CD4-positive, alpha-beta T cell treated with Interleukin-4 for 4 hours (primary cell): ENCODE results near the gene FOXC1.

ENCODE experiments used
- DNase-seq: peaks from one replicate; pipeline ENCODE4 v3.0.0-alpha.2; 2020

FOXC1 gene

DNA sequence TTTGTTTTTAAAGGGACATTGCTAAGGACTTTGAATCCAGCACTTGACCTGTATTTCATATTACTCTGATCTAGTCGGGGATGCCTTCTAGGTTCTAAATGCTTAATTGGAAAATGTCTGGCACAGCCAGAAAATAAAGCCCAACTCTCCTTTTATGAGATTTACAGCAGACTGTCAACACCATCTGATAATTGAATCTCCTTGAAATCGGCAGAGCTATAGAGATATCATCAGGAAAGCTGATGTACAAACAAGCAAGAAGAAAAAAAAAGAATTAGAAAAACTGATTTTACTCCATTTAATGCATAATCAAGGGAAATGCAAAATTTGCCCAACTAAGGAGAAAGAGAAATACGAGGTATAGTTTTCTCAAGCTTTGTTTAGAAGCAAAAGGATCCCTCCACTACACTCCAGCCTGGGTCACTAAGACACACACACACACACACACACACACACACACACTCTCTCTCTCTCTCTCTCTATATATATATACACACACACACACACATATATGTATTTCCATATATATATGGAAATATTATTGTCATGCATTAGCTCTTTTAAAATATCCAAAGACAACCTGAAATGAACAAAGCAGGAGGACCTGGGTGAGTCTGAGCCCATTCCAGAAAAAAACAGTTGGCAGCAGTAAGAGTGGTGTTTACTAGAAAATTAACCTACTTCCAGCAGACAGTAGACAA is 9.5 kb upstream of the FOXC1 start:
- DNase-seq, result no peak

DNA sequence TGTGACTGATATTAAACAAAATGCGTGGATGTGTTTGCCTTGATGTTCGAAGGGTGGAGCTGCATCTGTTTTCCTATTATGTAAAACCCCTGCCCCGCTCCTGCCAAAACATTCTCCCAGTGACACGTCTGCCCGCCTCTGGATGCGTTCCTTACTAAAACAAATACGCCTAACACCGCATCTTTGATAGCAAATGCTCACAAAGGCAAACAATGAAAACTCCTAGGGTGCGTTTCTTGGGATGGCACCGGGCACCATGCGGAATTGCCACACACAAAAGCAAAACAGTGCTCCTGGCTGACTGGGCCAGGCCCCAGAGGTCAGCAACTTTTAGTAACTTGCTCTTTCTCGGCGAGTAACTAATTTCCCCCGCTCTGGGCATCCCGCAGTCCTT is 9.0 kb upstream of the FOXC1 start:
- DNase-seq, result no peak

DNA sequence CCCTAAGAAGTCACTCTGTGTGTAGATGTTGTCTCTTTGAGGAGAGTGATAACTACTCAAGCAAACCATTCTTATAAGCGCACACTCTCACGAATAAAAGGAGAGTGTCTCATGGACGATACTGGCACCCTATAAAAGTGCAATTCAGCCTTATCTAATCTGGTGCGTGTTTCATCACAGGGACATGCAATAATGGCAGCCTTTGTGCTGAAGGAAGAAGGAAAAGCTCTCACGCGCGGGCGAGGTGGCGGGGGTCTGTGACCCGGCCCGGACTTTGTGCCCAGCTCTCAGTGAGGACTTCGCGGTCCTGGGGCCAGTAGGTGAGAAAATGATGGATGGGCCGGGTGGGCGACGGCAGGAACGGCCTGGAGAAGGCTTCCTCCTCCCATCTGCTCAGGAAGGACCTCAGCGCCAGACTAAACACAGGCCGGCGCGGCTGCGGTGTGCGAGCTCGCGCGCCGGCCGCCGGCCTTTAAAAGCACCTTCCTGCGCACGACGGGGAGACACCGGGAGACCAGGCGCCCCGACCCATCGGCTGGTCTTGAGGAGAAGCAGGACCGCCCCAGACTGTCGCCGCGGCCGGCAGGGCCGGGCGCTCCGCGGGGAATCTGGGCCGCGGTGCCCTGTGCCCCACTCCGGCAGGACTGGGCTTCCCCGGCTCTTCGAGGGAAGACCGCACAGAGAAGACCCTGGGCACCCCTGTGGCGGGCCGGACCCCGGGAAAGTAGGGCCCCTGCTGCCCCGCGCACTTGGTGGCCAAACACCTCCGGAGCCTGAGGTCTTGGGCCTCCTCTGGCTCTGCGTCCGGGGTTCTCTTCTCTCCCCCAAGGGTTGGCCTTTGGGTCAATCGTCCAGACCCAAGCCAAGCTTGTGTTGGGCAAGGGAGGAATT is 8.3 kb upstream of the FOXC1 start:
- DNase-seq, result no peak

DNA sequence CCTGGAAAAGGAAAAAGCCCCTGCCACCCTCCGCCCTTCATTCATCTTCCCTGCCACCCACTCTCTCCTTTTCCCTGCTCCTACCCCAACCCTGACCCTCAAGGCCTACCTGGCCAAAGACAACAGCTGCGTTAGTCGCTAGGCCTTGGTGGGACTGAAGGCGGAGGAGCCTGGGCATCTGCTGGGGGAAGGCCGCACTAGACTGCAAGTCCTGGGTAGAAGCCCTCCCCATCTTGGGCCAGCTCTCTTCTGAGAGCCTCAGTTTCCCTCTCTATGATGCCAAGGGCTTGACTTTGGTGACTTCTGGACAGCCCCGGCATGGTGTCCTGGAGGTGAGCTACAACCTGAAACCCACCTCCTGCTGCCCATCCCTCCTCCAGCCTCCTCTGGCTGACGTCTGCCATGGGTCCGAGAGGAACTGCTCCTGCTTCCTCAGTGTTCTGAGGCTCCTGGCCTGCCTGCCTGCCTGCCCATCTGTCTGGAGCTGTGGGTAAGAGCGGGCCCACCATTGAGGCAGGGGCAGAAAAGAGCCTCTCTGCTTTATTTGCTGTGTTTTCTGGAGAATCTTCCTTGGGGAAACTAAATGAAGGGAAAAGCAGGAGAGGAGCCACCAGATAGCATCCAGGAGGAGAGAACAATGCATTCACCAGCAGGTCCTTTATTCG is 7.5 kb upstream of the FOXC1 start:
- no peak for DNase-seq

DNA sequence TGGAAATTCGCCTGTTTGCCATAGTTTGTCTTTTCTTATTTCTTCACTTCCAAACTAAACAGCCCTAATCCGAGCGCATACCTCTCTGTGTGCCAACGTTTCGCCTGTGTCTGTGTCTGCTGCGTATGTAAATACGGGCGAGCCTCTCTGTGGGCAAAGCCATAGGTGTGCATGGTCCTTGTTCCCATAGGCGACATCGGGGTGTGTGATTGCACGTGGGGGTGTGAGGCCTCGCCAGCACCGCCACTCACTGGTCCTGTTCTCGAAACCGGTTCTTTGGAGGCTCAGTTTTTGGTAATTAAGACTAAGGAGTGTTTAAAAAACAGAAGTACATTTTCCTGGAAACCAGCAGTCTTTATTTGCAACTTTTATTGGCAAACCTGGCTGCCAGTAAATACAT is 6.0 kb upstream of the FOXC1 start:
- DNase-seq, result no peak

DNA sequence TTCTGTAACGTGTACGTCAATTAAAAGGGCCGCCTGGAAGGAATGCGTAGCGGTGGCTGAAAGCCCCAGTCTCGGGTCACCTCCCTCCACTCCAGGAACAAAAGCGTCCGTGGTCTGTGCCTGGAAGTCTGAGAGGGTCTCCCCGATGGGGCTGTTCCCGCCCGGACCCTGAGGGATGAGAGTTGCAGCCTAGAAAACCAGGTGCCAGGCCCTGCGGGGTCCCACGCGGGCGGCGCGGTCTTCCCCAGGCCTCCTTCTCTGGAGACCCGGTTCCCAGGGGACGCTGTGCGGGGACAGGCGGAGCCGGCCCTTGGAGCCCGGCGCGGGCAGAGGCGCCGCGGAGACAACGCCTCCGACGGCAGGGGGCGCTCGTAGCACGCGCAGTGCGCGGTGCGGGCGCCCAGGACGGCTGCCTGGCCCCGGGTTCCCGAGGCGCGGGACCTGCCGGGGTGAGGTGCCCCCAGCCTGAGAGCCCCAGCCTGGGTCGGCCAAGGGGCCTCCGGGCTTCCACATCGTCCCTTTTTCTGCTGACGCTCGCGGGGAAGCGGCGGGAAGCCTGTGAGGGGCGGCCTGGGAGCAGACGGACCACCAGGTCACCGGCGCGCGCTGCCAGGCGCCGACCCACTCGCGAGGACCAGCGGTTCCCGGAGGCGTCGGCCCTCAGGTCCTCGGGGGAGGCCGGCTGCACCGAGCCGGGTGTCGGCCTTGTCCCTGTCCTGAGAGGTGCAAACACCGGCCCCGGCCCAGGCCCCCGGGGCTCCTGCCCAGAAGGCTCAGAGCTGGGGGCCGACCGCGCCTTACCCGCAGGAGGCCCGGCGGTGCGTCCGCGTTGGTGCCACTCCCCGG is 5.3 kb upstream of the FOXC1 start:
- DNase-seq, result peak; percentile 14

DNA sequence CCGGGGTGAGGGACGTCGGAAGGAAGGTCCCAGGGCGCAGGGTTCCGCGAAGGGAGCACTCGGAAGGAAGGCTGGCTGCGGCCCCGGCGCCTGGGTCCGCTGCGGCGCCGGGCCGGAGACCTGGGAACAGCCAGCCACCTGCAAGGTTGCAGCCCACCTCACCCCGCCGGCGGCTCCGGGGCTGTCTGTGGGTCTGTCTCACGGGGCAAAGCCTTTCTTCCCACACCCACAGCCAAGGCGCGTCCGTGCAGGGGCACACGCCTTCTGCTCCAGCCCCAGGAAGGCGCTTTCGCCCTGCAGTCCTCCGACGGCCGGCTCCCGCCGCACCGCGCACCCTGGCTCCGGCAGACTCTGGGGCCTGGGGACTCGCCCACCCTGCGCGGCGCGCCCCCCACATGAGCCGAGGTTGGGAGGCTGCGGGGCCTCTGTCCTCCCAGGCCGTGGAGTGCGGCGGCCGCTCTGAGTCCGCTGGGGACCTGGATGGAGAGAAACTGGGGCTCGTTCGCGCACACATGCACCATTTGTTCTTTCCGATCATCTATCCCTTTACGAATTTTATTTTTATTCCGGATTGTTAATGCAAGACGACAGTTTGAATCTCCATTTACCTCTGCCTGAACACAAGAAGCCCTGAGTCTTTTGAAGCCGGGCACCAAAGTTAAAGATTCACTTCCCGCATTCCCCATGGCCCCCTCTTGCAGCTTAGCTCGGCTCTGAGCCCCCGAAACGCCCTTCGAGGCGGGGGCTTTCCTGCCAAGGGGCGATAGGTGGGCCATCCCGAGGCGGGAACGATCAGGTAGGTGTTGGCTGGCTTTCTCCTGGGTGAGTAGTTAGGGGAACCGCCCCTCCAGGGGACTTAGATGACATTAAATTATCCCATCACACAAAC is 4.5 kb upstream of the FOXC1 start:
- no peak for DNase-seq

DNA sequence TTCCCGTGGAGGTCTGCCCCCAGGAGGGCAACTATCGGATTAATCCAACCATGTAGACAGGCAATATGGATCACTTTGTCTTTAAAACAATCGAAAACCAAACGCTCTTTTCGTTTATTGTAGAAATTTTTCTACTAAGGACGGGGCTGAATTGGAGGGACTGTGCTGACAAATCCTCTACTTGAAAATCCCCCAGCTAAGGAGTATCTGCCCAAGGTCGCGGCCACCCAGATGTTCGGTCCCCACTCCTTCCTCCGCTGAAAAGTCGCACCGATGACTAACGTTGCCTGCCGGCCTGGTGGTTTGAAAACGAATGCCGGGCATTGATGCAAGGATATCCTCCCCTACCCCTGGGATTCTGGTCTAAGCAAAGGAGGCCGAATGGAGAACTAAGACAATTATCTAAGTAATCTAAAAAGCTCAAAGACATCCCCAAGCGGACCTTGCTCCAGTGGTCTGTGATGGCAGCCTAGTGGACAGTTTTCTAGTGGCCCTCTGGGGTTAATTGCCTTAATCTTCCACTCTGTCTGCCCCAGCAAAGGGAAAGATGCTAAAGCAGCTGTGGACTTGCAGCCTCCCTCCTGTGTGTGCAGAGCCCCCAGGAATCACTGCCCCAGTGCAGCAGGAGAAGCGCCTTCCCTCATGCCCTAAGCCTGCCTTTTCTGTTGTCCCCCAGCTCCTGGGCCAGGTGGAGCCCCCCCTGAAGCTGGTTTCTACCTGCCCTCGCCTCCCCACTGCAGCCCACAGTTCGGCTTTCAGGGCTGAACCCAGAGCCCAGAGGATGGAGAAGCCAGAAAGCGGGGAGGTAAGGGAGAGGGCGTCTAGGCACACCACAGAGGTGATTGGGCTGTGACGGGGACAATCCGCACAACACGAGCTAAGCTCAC is 3.6 kb upstream of the FOXC1 start:
- DNase-seq, result no peak

DNA sequence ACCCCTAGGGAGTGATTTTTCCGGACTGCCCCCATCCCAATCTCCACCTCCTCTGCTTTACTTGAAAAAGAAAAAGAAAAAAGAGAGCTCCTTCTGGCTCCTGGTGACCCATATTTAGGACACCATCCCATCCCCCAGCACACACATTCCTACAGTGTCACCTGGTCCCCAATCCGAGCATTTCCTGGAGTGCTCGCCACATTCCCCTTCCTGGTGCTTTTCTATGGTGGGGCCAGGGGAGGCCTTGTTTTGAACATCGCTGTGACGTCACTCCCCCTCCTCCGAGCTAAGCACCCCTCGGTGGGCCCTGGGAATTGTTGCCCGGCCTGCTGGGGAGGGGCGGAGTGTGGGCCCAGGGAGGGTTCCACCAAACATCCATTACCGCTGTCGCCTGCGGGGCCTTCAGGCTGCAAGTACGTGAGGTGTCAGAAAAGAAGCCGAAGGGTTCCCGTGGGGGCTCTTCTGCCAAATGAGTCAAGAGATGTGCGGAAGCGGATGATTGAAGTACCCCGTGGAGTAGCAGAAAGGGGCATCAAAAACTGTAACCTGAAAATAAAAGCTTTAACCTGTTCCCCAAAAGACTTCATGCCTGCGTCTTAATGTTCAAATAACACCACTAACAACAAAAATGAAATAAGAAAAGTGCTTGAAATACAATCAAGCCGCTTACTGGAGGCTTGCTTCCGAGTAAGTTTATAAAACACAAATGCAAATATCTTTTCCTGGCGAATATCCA is 2.8 kb upstream of the FOXC1 start:
- no peak for DNase-seq

DNA sequence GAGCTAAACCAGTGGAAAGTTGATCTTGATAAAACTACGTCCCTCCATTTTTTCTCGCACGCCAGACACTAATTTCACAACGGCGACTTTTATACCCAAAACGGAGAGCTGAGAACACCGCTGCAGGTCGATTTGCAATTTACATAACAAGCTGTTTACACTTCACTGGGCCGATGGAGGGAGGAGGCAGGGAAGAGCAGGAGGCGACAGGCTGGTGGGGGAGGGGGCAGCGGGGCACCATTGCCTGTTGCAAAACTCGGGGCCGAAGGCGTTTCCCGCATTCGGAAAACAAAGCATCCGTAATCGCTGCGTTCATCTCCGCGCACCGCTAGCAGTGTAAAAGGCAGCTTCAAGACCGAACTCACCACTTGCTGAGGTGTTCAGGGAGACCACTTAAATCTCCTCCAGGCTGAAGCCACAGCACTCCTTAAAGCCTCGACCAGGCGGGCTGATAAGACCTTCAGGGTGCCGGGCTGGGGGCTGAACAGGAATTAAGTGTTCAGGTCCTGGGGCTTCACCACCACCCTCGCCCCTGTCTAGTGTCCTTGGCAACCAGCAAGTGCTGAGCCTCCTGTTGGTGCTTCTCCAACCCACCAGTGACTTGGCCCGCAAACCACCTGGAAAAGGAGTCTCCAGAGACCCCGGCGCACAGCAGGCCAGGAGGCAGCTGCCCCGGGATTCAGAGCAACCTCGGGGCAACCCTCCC is 2.0 kb upstream of the FOXC1 start:
- DNase-seq, result no peak

DNA sequence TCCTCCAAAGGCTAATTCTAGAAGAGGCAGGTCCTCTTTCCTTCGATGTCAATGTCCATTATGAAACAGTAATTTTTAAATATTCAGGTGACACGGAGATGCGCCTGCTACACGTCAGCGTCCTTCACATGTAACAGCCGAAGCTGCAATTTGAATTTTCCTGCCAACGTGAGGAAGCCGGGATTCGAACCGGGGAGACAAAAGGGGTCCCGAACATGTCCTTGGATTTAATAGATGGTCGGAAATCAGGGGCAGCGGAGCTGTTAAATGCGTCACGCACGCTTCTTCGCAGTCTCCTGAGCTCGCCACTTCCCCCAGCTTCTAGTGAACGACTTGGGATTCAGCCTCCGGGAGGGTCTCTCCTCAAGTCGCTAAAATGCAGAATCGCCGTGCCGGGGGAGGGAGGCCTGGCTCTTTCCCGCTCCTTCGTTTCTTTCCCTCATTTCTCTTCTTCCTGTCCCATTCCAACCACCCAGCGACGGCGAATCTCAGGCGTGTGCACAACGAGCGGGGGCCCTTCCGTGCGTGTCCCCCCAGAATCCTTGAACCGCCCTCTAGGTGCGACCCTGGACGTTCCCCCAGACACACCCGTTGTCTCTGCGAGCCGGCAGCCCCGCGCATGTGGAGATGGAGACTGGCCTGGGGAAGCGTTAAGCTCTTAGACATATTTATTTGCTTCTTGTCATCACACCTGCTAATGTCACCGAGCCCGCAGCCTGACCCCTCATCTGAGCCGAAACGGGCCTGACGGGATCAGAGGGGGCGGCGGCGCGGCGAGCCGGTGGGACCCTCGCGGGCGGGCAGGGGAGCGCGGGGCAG is 1.3 kb upstream of the FOXC1 start:
- DNase-seq, result no peak

DNA sequence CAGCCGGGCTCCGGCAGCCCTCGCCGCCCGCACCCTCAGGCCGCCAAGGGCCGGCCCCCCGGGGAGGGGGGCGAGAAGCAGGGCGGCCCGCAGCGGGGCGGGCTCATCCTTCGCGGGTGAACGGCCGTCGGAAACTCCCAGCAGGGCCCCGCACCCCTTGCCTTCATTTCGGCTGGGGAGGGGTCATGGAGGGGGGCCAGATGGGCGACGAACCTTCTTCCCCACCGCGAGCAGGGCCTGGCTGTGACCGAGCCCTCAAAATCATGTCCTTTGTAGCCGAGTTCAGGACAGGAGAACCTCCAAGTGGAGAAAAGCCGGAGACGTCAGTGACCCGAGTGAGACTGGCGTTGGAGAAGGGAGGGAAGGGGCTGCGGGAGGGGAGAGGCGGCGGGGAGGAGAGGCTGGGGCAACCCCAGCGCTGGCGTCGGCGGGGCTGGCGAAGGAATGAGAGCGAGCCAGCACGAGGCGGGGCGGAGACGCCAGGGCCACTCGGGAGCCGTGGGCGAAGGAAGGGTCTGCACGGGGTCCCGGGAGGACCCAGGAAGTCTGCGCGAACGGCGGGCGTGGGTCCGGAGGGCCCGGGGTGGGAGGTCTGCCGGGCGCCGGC is 571 bp upstream of the FOXC1 start:
- no peak for DNase-seq

DNA sequence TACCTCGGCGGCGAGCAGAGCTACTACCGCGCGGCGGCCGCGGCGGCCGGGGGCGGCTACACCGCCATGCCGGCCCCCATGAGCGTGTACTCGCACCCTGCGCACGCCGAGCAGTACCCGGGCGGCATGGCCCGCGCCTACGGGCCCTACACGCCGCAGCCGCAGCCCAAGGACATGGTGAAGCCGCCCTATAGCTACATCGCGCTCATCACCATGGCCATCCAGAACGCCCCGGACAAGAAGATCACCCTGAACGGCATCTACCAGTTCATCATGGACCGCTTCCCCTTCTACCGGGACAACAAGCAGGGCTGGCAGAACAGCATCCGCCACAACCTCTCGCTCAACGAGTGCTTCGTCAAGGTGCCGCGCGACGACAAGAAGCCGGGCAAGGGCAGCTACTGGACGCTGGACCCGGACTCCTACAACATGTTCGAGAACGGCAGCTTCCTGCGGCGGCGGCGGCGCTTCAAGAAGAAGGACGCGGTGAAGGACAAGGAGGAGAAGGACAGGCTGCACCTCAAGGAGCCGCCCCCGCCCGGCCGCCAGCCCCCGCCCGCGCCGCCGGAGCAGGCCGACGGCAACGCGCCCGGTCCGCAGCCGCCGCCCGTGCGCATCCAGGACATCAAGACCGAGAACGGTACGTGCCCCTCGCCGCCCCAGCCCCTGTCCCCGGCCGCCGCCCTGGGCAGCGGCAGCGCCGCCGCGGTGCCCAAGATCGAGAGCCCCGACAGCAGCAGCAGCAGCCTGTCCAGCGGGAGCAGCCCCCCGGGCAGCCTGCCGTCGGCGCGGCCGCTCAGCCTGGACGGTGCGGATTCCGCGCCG is 994 bp downstream of the FOXC1 start:
- DNase-seq, result no peak

DNA sequence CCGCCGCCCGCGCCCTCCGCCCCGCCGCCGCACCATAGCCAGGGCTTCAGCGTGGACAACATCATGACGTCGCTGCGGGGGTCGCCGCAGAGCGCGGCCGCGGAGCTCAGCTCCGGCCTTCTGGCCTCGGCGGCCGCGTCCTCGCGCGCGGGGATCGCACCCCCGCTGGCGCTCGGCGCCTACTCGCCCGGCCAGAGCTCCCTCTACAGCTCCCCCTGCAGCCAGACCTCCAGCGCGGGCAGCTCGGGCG is 1.5 kb downstream of the FOXC1 start:
- DNase-seq, result no peak

DNA sequence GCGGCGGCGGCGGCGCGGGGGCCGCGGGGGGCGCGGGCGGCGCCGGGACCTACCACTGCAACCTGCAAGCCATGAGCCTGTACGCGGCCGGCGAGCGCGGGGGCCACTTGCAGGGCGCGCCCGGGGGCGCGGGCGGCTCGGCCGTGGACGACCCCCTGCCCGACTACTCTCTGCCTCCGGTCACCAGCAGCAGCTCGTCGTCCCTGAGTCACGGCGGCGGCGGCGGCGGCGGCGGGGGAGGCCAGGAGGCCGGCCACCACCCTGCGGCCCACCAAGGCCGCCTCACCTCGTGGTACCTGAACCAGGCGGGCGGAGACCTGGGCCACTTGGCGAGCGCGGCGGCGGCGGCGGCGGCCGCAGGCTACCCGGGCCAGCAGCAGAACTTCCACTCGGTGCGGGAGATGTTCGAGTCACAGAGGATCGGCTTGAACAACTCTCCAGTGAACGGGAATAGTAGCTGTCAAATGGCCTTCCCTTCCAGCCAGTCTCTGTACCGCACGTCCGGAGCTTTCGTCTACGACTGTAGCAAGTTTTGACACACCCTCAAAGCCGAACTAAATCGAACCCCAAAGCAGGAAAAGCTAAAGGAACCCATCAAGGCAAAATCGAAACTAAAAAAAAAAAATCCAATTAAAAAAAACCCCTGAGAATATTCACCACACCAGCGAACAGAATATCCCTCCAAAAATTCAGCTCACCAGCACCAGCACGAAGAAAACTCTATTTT is 2.0 kb downstream of the FOXC1 start:
- DNase-seq, result no peak

DNA sequence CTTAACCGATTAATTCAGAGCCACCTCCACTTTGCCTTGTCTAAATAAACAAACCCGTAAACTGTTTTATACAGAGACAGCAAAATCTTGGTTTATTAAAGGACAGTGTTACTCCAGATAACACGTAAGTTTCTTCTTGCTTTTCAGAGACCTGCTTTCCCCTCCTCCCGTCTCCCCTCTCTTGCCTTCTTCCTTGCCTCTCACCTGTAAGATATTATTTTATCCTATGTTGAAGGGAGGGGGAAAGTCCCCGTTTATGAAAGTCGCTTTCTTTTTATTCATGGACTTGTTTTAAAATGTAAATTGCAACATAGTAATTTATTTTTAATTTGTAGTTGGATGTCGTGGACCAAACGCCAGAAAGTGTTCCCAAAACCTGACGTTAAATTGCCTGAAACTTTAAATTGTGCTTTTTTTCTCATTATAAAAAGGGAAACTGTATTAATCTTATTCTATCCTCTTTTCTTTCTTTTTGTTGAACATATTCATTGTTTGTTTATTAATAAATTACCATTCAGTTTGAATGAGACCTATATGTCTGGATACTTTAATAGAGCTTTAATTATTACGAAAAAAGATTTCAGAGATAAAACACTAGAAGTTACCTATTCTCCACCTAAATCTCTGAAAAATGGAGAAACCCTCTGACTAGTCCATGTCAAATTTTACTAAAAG is 2.7 kb downstream of the FOXC1 start:
- DNase-seq, result no peak
